Neural progenitor cell (in vitro differentiated cells): ENCODE measurements around the gene FBXL15.

Experiments
- CTCF ChIP-seq: fragments of 200-600 bp; sonication (generic); IDR thresholded peaks from 2 replicates; pipeline ENCODE4 v1.5.1; 2017; ENCODE audit warnings: antibody characterized with exemption, mild to moderate bottlenecking
- EZH2 ChIP-seq: fragments of 200-600 bp; sonication (generic); IDR thresholded peaks from 2 replicates; pipeline ENCODE4 v1.6.1; 2017; ENCODE audit warnings: antibody characterized with exemption, mild to moderate bottlenecking, moderate library complexity
- EZH2phosphoT487 ChIP-seq: fragments of 200-600 bp; sonication (generic); IDR thresholded peaks from 2 replicates; pipeline ENCODE4 v1.6.1; 2017; ENCODE audit warnings: antibody characterized with exemption

GRCh38 chr10:102416283-102416682 lies 4.4 kb upstream of the FBXL15 start:
- TF ChIP-seq CTCF (no peak), EZH2 (no peak), EZH2phosphoT487 (no peak)
